ENCODE data around the gene PRKAR2B.

GRCh38 chr7:107130487-107131220 is 86.1 kb downstream of the PRKAR2B start:
- no peak for TF ChIP-seq POLR2A (IDR thresholded peaks at IDR 0.05)
- no peak for TF ChIP-seq POLR2AphosphoS5 (IDR thresholded peaks at IDR 0.05)

Data from breast epithelium (tissue), 3 donors.